Bone marrow (tissue), 2 donors: ENCODE data around the gene MYO1D.
"Not testable (repeated sequence)": the region's sequence is repeated elsewhere in the genome, so short reads cannot be mapped to it uniquely, and the experiment has no call there.

Source experiments
- DNase-seq, 2 donors: peaks; one replicate each; lab custom pipeline; 2025; lab: John Stamatoyannopoulos, UW

Gene MYO1D

DNA sequence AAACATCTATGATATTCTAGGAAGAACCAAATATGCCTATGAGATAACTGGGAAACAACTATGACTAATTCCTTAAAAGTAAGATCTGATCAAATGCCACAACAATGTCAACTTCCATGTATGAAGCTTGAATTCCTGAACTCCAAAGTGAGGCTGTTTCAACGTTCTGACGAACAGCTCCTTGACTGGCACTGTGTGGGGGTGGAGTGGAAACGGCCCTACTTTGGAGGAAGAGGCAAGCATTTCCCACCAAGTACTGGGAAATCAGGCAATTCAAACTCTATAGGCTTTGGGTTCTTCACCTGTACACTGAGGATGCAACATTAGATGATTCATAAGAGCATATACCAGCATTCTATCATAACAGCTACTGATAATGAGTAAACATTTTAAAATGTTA is 203.0 kb downstream of the MYO1D start:
- no peak for DNase-seq

DNA sequence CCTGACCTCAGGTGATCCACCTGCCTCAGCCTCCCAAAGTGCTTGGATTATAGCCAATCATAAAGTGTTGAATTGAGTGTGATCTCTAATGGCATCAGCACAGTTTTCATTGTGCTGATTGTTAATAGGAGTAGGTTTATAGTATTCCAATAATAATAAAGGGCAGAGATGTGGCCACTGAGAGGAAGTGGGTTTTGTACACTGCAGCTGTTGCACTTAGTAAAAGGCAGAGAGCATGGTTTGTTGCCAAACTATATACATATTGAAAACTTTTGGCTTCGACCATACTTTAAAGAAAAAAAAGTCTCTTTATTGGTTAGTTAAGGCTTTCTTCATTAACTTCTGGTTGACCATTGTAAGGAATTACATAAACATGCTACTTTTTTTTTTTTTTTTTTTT is 204.2 kb downstream of the MYO1D start:
- DNase-seq, result no peak

DNA sequence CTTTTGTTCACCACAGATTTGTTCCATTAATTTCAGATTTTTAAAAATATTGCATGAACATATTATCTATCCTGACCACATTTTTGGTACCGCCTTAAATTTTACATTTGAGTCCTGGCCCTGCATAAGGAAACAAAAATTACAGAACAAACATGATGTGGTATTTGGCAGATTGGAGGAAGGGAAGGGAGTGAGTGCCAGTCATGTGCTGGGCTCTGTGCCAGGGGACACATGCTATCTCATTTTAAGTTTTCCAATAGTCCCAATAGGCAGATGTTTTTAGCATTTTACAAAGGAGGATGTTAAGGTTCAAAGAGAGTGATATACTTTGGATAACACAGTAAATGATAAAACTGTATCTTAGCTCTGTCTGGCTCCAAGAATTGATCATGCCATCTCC is 205.0 kb downstream of the MYO1D start:
- no peak for DNase-seq

- no peak for DNase-seq
Measured at GRCh38 chr17:32664936-32665583, 211.9 kb downstream of the MYO1D start.

GRCh38 chr17:32660496-32660985 is 216.4 kb downstream of the MYO1D start:
- DNase-seq, result no peak

- peak; percentile 2 to 25 for DNase-seq
Measured at GRCh38 chr17:32659419-32659842, 217.5 kb downstream of the MYO1D start.

GRCh38 chr17:32658470-32659418 is 218.2 kb downstream of the MYO1D start:
- DNase-seq, result no peak

GRCh38 chr17:32656886-32657285 is 220.0 kb downstream of the MYO1D start:
- no peak for DNase-seq

GRCh38 chr17:32654324-32654723 is 222.6 kb downstream of the MYO1D start:
- DNase-seq, result no peak

DNA sequence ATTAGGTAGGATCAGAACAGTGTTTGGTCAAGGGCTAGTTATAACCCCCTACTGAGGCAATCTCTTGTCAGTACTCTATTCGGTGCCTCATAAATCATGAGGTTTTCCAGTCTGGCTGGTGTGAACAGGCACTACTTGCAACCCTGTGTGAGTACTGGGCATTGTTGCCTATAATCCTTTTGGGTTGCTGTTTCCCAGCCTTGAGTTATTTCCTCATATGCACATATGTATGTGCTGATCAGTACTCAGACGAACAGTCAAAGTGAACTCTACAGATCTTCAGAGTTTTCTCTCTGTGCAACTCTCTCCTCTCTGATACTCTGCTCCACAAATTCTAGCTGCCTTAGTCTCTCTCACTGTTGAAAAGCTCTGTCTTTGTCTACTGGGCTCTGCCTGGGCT is 225.8 kb downstream of the MYO1D start:
- DNase-seq, result no peak

- no peak for DNase-seq
Measured at GRCh38 chr17:32648450-32648849, 228.5 kb downstream of the MYO1D start.

DNA sequence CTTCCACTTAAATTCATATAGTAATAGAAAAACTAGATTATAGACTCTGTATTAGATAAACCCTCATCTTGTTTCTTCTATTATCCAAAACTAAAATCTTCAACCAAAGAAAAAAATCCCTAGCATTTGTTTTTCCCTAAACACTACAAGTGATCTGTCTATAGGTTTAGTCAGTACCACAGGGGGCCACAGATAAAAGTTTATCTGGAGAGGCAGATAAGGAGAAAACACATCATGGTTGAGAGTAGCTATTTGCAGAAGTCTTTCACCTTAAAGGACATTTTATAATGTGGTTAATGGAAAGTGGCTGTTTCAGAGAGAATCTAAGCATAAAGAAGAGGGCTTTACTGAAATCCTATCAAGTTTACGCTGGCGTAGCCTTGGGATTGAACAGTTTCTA is 230.0 kb downstream of the MYO1D start:
- no peak for DNase-seq

DNA sequence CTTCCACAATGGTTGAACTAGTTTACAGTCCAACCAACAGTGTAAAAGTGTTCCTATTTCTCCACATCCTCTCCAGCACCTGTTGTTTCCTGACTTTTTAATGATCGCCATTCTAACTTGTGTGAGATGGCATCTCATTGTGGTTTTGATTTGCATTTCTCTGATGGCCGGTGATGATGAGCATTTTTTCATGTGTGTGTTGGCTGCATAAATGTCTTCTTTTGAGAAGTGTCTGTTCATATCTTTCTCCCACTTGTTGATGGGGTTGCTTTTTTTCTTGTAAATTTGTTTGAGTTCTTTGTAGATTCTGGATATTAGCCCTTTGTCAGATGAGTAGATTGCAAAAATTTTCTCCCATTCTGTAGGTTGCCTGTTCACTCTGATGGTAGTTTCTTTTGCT is 235.4 kb downstream of the MYO1D start:
- DNase-seq, result not testable (repeated sequence)

GRCh38 chr17:32636598-32637218 is 240.2 kb downstream of the MYO1D start:
- no peak for DNase-seq

DNA sequence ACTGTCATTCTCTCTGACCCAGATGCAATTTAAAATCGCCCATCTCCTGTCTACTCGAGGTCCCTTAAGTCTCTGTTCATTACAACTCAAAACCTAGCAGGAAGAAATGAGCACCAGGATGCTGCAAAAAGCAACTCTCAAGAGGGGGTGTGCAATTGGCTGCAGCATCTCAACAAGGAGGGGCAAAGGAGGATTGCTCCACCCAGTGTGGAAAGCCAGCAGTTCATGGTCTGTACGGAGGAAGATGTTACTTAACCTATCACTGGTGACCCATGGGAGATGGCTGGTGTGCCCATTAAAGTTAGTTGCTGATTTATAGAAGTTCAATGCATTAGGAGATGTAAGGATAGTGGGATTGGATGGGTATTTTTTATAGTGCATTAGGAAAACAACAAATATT is 242.8 kb downstream of the MYO1D start:
- no peak for DNase-seq

GRCh38 chr17:32631341-32632096 is 245.4 kb downstream of the MYO1D start:
- no peak for DNase-seq

DNA sequence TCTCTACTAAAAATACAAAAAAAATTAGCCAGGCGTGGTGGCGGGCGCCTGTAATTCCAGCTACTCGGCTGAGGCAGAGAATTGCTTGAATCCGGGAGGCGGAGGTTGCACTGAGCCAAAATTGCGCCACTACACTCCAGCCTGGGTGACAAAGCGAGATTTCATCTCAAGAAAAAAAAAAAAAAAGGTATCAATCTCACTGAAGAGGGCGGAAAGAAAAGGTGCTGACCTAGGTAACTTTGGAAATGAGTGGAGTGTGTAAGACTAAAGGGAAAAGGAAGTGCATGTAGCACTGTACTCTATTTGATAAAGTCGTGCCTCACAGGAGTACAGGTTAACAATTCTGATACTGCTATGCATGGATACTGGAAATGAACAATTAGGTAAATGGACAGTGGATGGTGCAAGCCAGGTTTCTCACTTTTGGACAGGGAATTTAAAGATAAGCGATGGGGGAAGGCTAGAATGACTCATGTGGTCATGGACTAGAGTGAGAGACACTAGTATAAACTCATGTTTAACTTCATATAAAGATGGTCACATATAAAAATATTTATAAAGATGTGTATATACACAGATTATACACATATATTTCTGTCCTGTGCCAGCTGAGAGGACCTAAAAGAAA is 247.2 kb downstream of the MYO1D start:
- no peak for DNase-seq

DNA sequence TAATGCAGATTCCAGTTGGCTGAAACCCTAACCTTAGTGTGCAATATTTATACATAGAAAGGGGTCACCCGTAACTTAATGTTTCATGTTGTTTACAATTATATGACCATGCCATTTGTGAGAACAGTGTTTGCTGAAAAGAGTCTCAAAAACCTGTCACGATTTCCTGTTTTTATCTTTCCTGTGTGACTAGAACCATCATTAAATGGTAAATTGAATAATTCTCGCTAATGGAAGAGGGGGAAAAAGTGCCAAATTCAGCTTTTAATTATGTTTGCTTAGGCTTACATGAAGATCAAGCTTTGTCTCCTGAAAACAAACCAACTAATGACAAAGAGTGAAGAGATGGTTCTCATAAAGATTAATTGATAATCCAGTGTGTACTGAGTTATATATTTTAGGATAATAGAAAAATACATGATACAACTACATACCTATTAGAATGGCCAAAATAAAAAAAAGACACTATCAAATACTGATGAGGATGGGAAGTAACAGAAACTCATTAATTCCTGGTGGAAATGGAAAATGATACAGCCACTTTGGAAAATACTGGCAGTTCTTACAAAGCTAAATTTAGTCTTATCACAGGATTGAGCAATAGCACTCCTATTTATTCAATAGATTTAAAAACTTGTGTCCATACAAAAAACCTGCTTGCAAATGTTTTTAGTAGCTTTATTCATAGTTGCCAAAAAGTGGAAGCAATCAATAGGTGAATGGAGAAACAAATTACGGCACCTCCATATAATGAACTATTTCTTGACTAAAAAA is 248.5 kb downstream of the MYO1D start:
- no peak for DNase-seq

DNA sequence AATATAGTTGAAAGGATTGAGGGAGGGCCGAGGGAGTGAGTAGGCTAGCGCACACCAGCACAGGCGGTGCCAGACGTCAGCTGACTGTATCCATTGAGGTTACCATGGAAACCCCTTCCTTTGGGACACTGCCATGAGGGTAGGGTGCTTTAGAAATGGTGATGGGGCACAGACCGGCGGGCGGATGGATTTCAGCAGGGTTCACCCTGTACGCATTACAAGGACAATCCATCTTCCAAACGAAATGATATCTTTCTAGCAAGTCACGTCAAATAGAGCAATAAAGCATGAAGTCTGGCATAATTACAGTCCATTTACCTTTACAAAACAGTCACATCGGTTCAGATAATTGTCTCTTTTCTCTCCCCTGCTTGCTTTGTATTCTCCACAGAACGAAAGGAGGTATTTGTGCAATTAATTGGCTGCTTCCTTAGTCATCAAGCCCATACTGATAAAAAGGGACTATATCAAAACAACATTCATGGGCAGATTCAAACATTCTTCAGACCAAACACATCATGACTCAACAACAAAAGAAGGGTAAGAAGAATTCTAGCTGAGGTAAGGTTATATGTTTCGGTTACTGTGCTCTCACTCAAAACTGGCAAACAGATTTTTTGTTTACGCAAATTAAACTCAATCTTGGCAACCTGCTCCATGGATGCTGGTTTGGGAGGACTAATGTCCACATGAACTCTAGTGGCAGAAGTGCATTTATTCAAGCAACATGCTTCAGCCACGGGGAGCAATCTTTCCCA is 249.5 kb downstream of the MYO1D start:
- no peak for DNase-seq

DNA sequence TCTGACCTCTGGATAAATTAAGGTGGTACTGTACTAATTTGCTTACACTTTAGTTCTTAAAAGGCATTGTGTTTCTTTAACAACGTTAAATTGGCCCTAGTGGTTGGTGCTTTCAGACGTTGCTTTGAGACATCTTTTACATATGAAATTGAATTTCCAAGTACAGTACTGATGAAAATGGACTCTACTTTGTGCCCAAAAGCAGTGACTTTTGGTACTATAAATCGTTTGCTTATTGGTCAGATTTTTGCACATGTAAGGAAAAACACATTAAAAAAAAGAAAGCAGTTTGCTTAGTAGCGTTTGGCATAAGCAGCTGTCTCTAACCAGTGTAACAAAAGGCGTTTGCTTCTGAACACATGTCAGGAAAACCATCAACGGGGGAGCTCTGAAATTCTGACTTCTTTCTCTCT is 250.5 kb downstream of the MYO1D start:
- DNase-seq, result no peak
